H1 (cell line): Measurements from ENCODE around the gene SIPA1L2. TPM values are rescaled to one million over a fixed set of nuclear protein-coding genes. Genes with fewer than 3 reads are reported as not detected.

Experiments used
- CHD7 ChIP-seq: fragments of 300-600 bp; sonication (generic); IDR thresholded peaks from 2 replicates; pipeline ENCODE4 v1.7.1; 2012; ENCODE audit warnings: low read length, moderate library complexity, mild to moderate bottlenecking, inconsistent platforms; ENCODE audit not compliant: insufficient replicate concordance
- polyA plus RNA-seq, 7 experiments: library from polyadenylated mRNA; depleted of rRNA in 3 of 7; stranded (reverse) in 5 of 7; unstranded in 2 of 7; fragments of >200 nt in 5 of 7; fragments of 200-250 nt in 2 of 7; gene quantifications; 1 replicate in 5 of 7; 2 replicates in 1 of 7; 4 replicates in 1 of 7; pipeline versions ENCODE4 v1.2.1 to v1.2.3, GENCODE V29; 2011 to 2013; ENCODE audit warnings: missing spikeins in 2 of 7, mixed read lengths in 2 of 7
- total RNA-seq: library from RNA; stranded (reverse); fragmentation: NEBNext Ultra II Directional; extraction: Animal tissue kit (Norgen Biotek cat#: 25700); gene quantifications from 2 replicates; pipeline ENCODE4 v1.2.1, GENCODE V29; 2021

SIPA1L2 gene
- total and polyA plus RNA-seq, 2 of the 8 experiments (the other 6 are each of a cell fraction or from before 2014, with no cell fraction given) = 7.7 to 13.2 TPM

GRCh38 chr1:232597721-232598120, 32.2 kb downstream of the SIPA1L2 start (continued):
- TF ChIP-seq CHD7 = no peak
